Mononuclear cell (primary cell): ENCODE measurements around the gene SLCO2B1. TPM values are rescaled to one million over a fixed set of nuclear protein-coding genes. Genes with fewer than 3 reads are reported as not detected.

Experiments
- H3K27me3 ChIP-seq: 2 replicates; pipeline ENCODE4 v1.6.0; 2011; ENCODE audit warnings: low read length, control low read depth; ENCODE audit not compliant: insufficient read depth
- H3K4me1 ChIP-seq: 2 replicates; pipeline ENCODE4 v1.5.1; 2011; ENCODE audit warnings: mild to moderate bottlenecking, low read length, control low read depth; ENCODE audit not compliant: insufficient read depth
- H3K4me3 ChIP-seq: 2 replicates; pipeline ENCODE4 v1.5.1; 2011; ENCODE audit warnings: mild to moderate bottlenecking, low read length, moderate library complexity
- H3K9me3 ChIP-seq: 2 replicates; pipeline ENCODE4 v1.5.1; 2011; ENCODE audit warnings: low read depth, mild to moderate bottlenecking, control low read depth, low read length
- total RNA-seq: library from RNA; depleted of rRNA; stranded (reverse); fragments of >200 nt; gene quantifications from one replicate; pipeline ENCODE4 v1.2.3, GENCODE V29; 2012

Gene SLCO2B1
- total RNA-seq, 1 donor: not detected

DNA sequence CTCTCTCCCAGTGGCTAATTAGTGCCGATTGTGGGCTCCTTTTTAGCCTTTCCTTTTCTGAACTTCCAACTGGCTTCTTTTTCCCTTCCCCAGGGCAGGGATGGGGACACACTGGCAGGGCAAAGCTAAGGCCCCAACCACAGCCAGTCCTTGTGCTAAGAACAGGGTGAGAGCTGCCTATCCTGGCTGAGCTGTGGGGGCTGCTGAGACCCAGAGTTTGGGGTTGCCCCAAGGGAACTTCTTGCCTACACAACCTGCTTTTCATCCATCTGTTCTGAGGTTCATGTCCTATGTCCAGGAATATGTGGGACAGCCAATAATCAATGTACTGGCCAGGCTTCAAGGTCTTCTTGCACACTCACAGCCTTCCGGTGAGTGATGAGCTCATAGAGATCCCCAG, 79.7 kb downstream of the SLCO2B1 start:
- Histone ChIP-seq H3K4me1 (no peaks in the 10 kb centered on the region), H3K4me3 (no peak overlapping the region), H3K9me3 (no peaks in the 10 kb centered on the region), H3K27me3 (no peaks in the 10 kb centered on the region)

DNA sequence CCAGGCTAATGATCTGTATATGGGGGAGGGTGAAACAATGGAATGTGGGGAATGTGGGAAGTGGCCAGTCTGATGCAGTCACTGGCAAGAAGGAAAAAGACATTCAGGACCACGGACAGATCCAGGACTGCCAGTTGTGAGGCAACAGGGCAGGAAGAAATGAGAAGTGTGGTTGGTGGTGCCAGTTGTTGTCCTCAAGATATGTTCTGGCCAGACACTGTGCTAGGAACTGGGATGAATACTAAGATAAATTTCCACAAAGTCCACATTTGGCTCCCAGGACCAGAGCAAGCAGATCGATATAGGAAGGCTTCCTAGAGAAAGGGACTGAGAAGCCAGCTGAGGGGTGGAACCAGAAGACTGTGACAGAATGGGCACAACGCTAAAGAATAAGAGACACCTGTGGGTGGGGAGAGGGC, 82.9 kb downstream of the SLCO2B1 start:
- Histone ChIP-seq H3K27me3 (no peaks in the 10 kb centered on the region), H3K9me3 (no peaks in the 10 kb centered on the region), H3K4me1 (no peaks in the 10 kb centered on the region), H3K4me3 (no peak overlapping the region)

DNA sequence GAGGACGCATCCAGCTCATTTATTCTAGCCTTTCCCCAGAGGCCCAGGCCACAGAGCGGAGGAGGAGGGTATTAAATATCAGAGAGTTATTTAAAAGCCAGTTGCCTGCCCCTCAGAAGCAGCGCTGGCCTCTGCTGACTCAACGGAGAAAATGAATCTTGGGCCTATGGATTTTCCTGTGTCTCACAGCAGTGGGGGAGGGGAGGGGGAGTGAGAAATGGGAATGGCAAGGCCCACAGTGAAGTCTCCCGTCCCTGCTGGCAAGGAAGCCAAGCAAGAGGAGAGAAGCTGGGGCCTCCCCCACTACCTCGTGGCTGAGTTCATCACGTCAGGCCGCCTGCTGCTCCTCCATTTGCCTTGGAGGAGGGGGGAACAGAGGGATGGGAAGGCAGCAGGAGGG, 85.2 kb downstream of the SLCO2B1 start:
- Histone ChIP-seq H3K27me3 (peaks cover 16% of the 10 kb centered on the region), H3K4me1 (peaks cover 11% of the 10 kb centered on the region), H3K4me3 (no peak overlapping the region), H3K9me3 (no peaks in the 10 kb centered on the region)

DNA sequence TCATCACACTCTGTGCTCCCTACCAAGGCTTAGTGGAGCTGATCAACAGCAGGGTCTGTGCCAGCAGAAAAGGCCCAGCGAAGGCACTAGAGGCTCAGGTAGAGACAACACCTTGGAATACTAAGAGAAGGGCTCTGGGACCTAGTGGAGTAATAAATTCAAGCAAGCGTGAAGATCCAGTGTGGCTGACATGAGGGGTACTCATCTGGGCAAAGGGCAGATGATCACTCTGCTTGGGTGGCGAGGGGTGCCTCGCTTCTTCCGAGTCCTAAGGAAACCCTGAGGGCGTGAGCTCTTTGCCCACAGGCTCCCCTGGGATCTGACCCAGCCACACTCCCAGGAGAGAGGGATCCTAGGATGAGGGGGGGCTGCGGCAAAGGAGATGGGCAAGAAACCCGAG, 86.1 kb downstream of the SLCO2B1 start:
- Histone ChIP-seq H3K4me3 (no peak overlapping the region), H3K9me3 (no peaks in the 10 kb centered on the region), H3K4me1 (peaks cover 17% of the 10 kb centered on the region), H3K27me3 (peaks cover 16% of the 10 kb centered on the region)

DNA sequence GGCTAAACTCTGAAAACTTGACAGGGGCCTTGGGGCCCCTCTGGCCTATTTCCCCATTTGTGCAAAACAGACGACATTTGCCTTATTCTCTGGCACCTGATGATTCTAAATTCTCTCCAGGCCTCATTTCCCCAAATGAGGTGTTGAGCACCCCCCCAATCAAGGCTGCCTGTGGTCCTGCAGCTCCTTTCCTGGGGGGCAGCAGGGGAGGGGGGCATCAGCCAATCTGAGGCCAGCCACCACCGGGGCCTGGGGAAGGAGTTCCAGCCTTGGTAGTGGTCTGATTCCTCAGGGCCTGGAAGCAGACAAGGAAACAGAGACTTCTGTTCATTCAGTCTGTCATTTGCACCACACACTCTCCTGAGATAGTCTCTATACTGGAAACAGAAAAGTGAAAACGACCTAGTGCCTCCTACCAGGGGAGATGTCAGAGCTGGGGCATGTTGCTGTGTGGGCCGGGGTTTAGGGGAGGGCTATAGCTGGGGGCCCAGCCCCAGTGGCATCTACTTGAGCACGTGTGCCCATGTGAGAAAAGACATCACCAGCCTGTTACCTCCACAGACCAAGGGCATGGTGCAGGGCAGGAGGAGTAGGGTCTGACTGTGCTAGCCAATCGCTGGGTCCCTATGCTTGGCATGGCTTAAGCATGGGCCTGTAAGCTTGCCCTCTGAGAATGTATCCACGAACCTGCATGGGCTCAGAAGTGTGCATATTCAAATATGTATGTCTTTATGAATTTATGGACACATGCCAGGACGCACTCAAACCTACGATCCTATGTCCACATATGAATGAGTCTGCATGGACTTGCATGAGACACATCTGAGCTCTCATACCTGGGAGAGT, 87.9 kb downstream of the SLCO2B1 start:
- H3K9me3 ChIP-seq: no peaks in the 10 kb centered on the region
- peaks cover 31% of the 10 kb centered on the region for H3K27me3 ChIP-seq
- no peak overlapping the region for H3K4me3 ChIP-seq
- peaks cover 21% of the 10 kb centered on the region for H3K4me1 ChIP-seq

DNA sequence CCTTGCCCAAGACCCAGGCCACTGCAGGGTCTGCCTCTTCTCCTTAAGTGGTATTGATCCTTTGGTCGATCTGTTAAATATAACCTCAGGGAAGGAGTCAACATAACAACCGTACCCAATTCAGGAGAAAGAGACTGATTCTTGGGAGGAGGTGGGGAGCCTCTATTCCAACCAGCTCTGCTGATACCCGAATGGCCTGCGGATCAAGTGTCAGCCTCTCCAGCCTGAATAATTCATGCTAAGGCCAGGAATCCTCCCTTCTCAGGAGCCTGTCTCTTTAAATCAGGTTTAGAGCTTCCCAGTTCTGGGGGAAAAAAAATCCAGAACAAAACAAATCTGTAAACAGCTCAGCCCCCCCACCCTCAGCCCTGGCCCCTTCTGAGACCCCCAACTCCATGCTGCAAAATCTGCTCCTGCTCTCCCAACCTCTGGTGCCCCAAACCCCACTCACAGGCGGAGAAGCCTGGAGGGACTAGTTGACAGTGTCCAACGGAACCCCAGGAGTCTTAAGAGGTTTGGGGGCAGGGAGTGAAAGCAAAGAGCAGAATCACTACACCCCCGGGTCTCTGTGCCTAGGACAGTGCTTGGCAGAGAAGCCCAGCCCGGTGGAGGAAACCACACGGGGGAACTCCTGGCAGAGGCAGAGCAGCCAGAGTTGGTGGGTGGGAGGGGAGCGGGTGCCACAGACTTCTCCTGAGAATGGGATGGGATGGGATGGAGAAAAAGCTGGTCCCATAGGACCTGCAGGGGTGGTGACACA, 88.8 kb downstream of the SLCO2B1 start:
- H3K4me1 ChIP-seq: peaks cover 21% of the 10 kb centered on the region
- H3K9me3 ChIP-seq: no peaks in the 10 kb centered on the region
- H3K4me3 ChIP-seq: no peak overlapping the region
- H3K27me3 ChIP-seq: peaks cover 36% of the 10 kb centered on the region

DNA sequence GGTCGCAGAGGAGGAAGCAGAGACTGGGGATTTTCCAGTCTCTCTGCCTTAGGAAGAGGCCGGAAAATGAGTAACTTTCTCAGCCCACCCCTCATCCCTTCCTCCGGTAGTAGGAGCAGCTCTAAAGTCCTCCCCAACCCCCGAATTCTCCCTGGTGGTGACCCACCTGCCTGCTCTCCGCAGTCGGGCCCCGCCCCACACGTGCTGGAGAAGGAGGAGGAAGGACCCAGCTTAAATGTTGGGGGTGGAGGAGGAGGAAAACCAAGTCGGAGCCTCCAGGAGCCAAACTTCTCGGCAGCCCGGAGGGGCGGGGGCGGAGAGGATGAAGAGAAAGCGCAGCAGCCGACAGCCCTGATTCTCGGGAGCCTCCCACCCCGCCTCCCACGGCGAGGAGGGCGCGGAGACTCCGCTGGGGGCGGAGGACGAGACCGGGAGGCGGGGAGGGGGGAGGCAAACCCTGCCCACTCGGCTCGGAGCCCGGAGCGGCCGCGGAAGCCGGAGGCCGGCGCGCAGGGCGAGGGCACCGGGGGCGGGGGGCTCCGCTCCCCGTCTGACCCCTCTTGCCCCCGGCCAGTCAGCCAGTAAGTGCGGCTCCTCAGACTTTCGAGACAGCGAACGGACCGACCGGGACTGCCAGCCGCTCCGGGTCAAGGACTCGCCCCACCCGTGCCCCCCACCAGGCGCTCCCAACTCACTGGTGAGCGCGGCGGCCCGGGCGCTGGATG, 89.6 kb downstream of the SLCO2B1 start, which contains the start of gene TPBGL:
TPBGL (plus strand) TSS at position 464 of the 725 bp plus-strand sequence. CDS start 276 bp downstream, outside the sequence.
- Histone ChIP-seq H3K4me3 (peak within 1 kb of the TSS; percentile 40), H3K27me3 (peaks cover 36% of the 10 kb centered on the region), H3K4me1 (peaks cover 21% of the 10 kb centered on the region), H3K9me3 (no peaks in the 10 kb centered on the region)

DNA sequence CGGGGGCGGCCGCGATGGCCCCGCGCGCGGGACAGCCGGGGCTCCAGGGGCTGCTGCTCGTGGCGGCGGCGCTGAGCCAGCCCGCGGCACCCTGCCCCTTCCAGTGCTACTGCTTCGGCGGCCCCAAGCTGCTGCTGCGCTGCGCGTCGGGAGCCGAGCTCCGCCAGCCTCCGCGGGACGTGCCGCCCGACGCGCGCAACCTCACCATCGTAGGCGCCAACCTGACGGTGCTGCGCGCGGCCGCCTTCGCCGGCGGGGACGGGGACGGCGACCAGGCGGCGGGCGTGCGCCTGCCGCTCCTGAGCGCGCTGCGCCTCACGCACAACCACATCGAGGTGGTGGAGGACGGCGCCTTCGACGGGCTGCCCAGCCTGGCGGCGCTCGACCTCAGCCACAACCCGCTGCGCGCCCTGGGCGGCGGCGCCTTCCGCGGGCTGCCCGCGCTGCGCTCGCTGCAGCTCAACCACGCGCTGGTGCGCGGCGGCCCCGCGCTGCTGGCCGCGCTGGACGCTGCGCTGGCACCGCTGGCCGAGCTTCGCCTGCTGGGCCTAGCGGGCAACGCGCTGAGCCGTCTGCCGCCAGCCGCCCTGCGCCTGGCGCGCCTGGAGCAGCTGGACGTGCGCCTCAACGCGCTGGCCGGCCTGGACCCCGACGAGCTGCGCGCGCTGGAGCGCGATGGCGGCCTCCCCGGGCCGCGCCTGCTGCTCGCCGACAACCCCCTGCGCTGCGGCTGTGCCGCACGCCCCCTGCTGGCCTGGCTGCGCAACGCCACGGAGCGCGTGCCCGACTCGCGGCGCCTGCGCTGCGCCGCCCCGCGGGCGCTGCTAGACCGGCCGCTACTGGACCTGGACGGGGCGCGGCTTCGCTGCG, 90.4 kb downstream of the SLCO2B1 start:
- H3K4me3 ChIP-seq: peak overlapping the region; percentile 40
- H3K4me1 ChIP-seq: peaks cover 21% of the 10 kb centered on the region
- peaks cover 36% of the 10 kb centered on the region for H3K27me3 ChIP-seq

DNA sequence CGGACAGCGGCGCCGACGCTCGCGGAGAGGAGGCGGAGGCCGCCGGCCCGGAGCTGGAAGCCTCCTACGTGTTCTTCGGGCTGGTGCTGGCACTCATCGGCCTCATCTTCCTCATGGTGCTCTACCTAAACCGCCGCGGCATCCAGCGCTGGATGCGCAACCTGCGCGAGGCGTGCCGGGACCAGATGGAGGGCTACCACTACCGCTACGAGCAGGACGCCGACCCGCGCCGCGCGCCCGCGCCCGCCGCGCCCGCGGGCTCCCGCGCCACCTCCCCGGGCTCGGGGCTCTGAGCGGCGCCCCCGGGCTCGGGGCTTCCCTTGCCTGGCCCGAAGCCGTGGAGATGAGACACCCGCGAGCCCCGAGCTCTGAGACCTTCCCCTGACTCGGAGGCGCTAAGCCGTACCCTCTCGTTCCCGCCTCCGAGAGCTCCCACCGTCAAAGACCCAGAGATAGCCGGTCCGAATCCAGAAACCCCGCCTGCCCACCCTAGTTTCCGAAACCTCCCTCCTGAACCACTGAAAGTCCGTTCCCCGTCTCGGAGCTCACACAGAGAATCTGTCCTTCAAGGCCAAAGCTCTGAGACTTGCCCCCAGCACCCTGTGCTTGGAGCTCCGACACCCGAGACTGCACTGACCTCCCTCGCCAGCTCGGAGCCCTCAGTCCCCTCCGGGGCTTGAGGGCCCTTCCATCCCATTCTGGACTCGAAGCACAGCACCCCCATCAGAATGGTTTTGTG, 91.2 kb downstream of the SLCO2B1 start:
- peaks cover 36% of the 10 kb centered on the region for H3K27me3 ChIP-seq

More for the DNA sequence above, 90.4 kb downstream of the SLCO2B1 start:
- H3K9me3 ChIP-seq: no peaks in the 10 kb centered on the region

DNA sequence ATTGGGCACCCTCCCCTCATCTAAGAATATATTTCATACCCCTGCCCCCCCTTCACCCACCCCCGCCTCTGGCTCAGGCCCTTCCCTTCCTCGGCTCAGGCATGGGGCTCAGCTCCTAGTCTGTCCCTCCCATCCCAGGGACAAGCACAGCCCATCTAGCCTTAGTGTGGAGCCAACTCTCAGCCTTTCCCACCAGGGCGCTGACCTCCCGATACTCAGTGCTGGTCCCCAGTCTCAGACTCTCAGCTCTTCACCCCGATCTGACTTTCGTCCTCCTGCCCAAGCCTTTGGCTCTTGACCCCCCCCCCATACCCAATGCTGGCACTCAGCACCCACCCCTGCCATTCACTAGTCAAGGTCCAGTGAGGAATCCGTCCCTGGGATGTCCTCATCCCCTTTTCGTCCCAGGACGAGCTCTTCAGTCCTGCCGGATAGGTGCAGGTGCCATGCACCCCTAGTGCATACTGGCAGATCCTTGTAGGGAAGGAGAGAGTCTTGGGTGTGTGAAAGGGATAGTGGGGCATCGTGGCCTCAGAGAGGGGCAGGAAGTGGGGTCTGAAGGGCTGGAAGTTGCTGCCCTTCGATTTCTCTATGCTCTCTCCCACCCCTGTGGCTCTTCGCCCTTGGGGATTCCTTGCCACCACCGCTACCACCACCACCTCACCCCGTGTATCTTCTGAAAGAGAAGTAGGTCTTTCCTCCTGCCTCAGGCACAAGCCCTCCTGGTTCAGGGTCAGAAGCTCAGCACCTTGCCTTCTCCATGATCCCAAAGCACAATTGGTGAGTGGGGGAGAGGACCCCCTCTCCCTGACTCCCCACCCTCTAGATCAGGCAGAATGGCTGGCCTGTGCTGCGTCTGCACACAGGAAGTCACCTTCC, 92.1 kb downstream of the SLCO2B1 start:
- Histone ChIP-seq H3K4me3 (no peak overlapping the region), H3K9me3 (no peaks in the 10 kb centered on the region), H3K27me3 (peaks cover 36% of the 10 kb centered on the region), H3K4me1 (peaks cover 21% of the 10 kb centered on the region)

More for the DNA sequence above, 91.2 kb downstream of the SLCO2B1 start:
- peaks cover 21% of the 10 kb centered on the region for H3K4me1 ChIP-seq
- peak overlapping the region; percentile 40 for H3K4me3 ChIP-seq
- H3K9me3 ChIP-seq: no peaks in the 10 kb centered on the region

DNA sequence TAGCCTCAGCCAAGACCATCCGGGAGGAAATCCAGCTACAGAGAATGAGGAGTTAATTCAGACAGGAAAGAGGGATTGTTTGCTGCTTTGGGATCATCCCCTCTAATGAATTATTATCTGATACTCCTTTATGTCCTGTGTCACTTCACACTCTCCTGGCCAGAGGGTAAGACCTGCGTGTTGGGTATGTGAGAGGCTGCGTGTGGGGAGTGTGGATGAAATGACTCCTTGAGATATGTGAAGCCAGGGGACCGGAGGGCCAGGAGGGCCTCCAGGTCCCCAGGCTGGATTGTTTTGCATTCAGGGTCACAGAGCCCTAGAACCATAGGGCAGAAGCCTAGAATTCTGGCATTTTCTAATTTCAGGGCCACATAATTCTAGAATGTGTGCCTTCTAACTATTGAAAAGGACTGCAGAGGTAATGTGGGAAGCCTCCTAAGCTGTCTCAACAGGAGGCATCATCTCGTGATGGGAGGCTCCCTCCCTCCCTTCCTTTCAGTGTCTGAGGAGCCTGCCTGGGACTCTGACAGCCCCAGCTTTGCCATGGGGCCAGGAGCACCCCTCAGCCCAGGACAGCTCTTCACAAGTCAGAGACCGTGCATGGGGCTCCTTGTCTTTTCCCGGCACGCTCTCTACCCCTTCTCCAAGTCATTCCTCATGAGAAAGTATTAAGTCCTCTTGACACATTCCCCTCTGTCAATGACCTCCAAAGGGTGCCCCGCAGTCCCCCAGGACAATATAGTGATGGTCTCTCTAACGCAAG, 93.3 kb downstream of the SLCO2B1 start:
- Histone ChIP-seq H3K4me3 (no peak overlapping the region), H3K9me3 (no peaks in the 10 kb centered on the region), H3K4me1 (peaks cover 21% of the 10 kb centered on the region), H3K27me3 (peaks cover 33% of the 10 kb centered on the region)

DNA sequence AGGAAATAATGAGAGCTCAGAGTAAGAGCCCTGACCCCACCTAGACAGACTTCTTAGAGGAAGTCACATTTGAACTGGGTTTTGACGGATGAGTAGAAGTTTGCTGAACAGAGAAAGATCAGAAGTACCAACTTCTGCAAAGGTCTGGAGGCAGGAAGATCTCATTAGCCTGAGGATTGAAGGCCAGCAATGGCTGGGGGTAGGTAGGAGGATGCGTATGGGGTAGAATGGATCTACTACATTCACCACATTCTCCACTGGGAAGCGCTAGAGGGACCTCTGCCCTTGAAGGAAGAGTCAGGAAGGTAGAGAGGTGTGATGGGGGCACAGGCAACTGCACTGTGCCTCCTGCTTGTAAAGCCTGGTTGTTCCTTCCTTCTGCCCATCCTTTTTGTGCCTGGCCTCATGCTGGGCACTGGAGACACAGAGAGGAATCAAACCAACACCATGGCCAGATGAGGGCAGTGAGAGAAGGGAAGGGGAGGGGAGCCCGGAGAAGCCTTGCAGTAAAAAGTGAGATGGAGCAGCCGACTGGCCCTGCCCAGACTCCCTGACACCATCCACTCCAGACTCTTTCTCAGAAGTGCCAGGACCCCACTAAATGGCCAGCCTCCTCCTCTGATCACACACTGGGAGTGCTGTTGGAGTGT, 94.6 kb downstream of the SLCO2B1 start:
- Histone ChIP-seq H3K9me3 (no peaks in the 10 kb centered on the region), H3K4me3 (no peak overlapping the region), H3K4me1 (peaks cover 16% of the 10 kb centered on the region), H3K27me3 (peaks cover 21% of the 10 kb centered on the region)
